Head of caudate nucleus (tissue), 42 donors: ENCODE data around the gene ZNF22.

Experiments
- DNase-seq, 42 donors: peaks; one replicate each; pipeline versions ENCODE4 v3.0.0 to v3.0.0-alpha.2; 2020 to 2021; ENCODE audit warnings: mixed read lengths in 7 of 42
- intact Hi-C: fragments of 100-400 bp; cut with DNase I; formaldehyde crosslinking; loops from one replicate; pipeline ENCODE4 v1.15.0; 2022

ZNF22 gene

GRCh38 chr10:45000752-45001380, at the start of gene ZNF22:
ZNF22 (plus strand) TSS chr10:45000923; CDS start chr10:45003369, 2,446 bp downstream.
- DNase-seq, result peak in 39 of 42 donors; percentile 63 to 89 (median 76)
- intact Hi-C loops, result loop anchor here (10.0 kb wide), 1 partner anchor 244 kb away; no protein-coding TSS in a partner anchor

GRCh38 chr10:44951576-44952226, 49.0 kb upstream of the ZNF22 start:
- DNase-seq, result peak in 2 of 42 donors; percentile 1 to 3
- intact Hi-C loops, result no loop called here

- peak in 2 of 42 donors; percentile 2 to 9 for DNase-seq
- intact Hi-C loops, result no loop called here
Measured at GRCh38 chr10:44952779-44953231, 47.9 kb upstream of the ZNF22 start.

- intact Hi-C loops, result no loop called here
Measured at GRCh38 chr10:44954042-44954441, 46.7 kb upstream of the ZNF22 start.

GRCh38 chr10:44954962-44955361, 45.8 kb upstream of the ZNF22 start:
- DNase-seq, result no peak
- intact Hi-C loops, result no loop called here

More at GRCh38 chr10:44954042-44954441, 46.7 kb upstream of the ZNF22 start:
- peak in 1 of 42 donors; percentile 7 for DNase-seq

GRCh38 chr10:44955413-44956070, 45.2 kb upstream of the ZNF22 start:
- intact Hi-C loops, result no loop called here
- peak in 7 of 42 donors; percentile 1 to 41 (median 10) for DNase-seq

- peak in 3 of 42 donors; percentile 0 to 8 (median 1) for DNase-seq
- intact Hi-C loops, result no loop called here
Measured at GRCh38 chr10:44956226-44956625, 44.5 kb upstream of the ZNF22 start.

- intact Hi-C loops, result no loop called here
Measured at GRCh38 chr10:44956717-44957706, 43.7 kb upstream of the ZNF22 start.

GRCh38 chr10:44958196-44958897, 42.4 kb upstream of the ZNF22 start:
- DNase-seq, result peak in 13 of 42 donors; percentile 6 to 67 (median 17)
- intact Hi-C loops, result no loop called here

More at GRCh38 chr10:44956717-44957706, 43.7 kb upstream of the ZNF22 start:
- peak in 4 of 42 donors; percentile 1 to 7 (median 3) for DNase-seq

GRCh38 chr10:44958898-44959246, 41.9 kb upstream of the ZNF22 start:
- peak in 1 of 42 donors; percentile 4 for DNase-seq
- intact Hi-C loops, result no loop called here

- DNase-seq, result peak; percentile 76 to 98 (median 96)
- intact Hi-C loops, result no loop called here
Measured at GRCh38 chr10:44959247-44960087, 41.3 kb upstream of the ZNF22 start, which contains the start of gene RASSF4. RASSF4 (plus strand) TSS chr10:44959802; CDS start chr10:44970203, 10,401 bp downstream.

GRCh38 chr10:44960088-44960460, 40.6 kb upstream of the ZNF22 start:
- peak in 6 of 42 donors; percentile 13 to 55 (median 34) for DNase-seq
- intact Hi-C loops, result no loop called here

- DNase-seq, result peak in 10 of 42 donors; percentile 8 to 44 (median 16)
- intact Hi-C loops, result no loop called here
Measured at GRCh38 chr10:44960482-44961229, 40.1 kb upstream of the ZNF22 start.

GRCh38 chr10:44961230-44961571, 39.5 kb upstream of the ZNF22 start:
- peak in 8 of 42 donors; percentile 4 to 43 (median 13) for DNase-seq
- intact Hi-C loops, result no loop called here

- intact Hi-C loops, result no loop called here
Measured at GRCh38 chr10:44961931-44962750, 38.6 kb upstream of the ZNF22 start.

More at GRCh38 chr10:44961931-44962750, 38.6 kb upstream of the ZNF22 start:
- peak in 10 of 42 donors; percentile 3 to 52 (median 25) for DNase-seq
